ENCODE results near the gene KAT6B.

- TF ChIP-seq CTCF (IDR thresholded peaks at IDR 0.05; ENCODE audit: poor library complexity, severe bottlenecking) (no peak), MXI1 (conservative IDR thresholded peaks at IDR 0.05; ENCODE audit: poor library complexity, severe bottlenecking) (no peak), POLR2AphosphoS5 (IDR thresholded peaks at IDR 0.05) (no peak), TAF1 (IDR thresholded peaks at IDR 0.05; ENCODE audit: low read depth) (no peak), EZH2 (IDR thresholded peaks at IDR 0.05; ENCODE audit: borderline replicate concordance, insufficient read depth, low read length, poor library complexity, severe bottlenecking) (no peak), REST (IDR thresholded peaks at IDR 0.05; ENCODE audit: borderline replicate concordance) (no peak)
Observed at GRCh38 chr10:74958316-74958715, 131.9 kb downstream of the KAT6B start.
